Ramos (cell line): ENCODE data around the gene ERO1B.

Experiments used
- in situ Hi-C: fragments of 300-500 bp; cut with MboI; formaldehyde crosslinking; loops from one replicate; pipeline ENCODE4 v1.14.3; 2022; ENCODE audit warnings: low sequenced_read_pairs; ENCODE audit not compliant: unreplicated experiment

The ERO1B gene

DNA sequence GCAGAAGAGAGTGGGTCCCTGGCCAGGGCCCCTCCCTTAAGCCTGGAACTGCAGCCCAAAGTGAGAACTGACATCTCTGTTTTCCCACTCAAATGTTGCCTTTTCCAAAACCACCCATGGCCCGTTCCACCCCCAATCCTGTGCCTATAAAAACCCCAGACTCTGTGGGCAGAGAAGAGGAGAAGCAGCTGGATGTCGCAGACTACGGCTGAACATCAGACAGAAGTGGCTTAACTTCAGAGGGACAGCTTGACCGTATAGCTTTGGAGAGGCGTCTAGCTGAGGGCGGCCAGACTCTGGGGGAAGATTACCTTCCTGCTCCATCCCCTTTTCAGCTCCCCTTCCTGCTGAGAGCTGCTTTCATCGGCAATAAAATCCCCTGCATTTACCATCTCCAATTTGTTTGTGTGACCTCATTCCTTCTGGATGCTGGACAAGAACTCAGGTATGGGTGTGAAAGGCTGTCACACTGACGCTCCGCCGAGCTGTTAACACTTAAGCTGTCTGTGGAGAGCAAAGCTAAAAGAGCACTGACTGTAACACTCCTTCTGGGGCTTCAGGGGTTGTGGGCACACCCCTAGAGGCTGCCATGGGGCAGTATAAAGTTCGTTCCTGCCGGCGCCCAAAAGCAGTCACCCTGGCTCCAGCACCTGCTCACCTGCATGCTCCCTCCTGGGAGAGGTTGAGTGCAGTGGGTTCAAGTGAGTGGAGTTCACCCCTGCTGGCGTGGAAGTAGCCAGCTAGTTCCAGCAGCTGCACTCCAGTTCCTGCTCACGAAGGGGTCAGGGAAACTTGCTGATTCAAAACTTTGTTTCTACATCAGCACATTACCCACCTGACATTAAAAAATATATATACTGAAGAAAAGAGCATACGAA, 19.6 kb upstream of the ERO1B start:
- in situ Hi-C loops: loop anchor here (5.0 kb wide), 1 partner anchor 194 kb away; no protein-coding TSS in a partner anchor

- in situ Hi-C loops: no loop called here
These were observed 15.4 kb upstream of the ERO1B start for GRCh38 chr1:236297161-236297560.

GRCh38 chr1:236292425-236292824, 10.7 kb upstream of the ERO1B start:
- in situ Hi-C loops: no loop called here

GRCh38 chr1:236289492-236290131, 7.9 kb upstream of the ERO1B start:
- in situ Hi-C loops: no loop called here

DNA sequence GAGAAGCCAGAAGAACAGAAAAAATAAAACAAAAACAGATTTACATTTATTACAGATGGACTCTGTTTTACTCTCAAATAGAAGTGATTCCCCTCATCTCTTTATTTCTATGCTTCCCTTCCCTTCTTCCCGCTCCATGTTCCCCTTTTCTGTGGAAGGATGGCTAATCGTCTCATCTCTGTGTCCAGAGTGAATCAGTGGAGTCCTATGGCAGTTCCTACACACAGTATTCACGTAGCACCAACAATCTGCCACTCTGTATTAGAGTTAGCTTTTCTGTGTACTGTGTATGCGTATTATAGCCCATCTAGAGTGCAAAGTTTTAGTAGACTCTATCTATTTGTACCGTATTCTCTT, 6.8 kb upstream of the ERO1B start:
- in situ Hi-C loops: no loop called here

DNA sequence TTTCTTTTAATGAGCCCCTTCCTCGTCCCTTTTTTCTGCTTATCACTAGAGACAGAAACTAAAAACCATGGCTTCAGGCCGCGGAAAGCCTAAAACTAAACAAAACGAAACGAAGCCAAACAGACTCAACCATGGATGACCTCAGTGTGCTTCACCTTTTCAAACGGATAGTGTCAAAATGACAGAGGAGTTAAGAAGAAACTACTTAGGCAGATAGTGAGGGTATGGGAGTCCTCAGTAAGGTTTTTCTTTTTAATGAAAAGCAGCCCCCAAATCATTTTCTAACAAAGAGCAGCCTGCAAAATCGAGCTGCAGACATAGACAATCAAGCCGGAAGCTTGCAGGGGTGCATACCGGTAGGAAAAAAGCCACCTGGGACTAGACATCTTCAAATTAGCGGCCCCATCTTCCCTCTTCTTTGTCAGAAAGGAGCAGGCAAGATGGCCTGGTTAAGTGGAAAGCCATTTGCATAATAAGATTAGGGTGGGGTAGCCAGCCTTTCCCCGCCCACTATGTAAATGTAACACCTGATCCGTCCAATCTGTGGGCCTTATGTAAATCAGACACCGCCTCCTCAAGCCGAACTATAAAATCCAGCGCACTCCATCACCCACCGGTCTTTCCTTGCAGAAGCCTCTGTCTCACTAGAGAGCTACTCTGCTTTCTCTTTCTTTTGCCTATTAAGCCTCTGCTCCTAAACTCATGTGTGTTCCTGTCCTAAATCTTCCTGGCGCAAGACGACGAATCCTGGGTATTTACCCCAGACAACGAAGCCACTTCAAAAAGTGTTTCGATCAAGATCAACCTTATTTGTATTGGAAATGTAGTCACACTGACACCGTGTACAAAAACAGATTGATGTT, 6.2 kb upstream of the ERO1B start:
- in situ Hi-C loops: no loop called here

DNA sequence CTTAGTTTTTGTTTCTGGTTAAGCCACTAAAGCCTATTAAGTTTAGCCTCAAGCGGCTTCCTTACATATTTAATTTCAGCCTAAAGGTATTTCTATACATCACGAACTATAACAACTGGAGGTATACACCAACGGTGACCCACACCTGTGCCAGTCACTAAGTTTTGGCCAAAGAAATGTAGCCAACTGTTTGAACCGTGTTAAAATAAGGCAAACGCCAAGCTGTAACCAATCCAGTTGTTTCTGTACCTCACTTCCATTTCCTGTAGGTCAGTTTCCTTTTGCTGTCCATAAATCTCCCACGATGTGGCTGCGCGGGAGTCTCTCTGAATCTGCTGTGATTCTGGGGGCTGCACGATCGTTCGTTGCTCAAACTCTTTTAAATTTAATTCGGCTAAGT, 5.6 kb upstream of the ERO1B start:
- in situ Hi-C loops: no loop called here

- in situ Hi-C loops: no loop called here
These were observed 2.5 kb upstream of the ERO1B start for GRCh38 chr1:236284291-236284721.

- in situ Hi-C loops: no loop called here
These were observed 961 bp upstream of the ERO1B start for GRCh38 chr1:236282719-236283118.

GRCh38 chr1:236282425-236282716, 613 bp upstream of the ERO1B start:
- in situ Hi-C loops: no loop called here

DNA sequence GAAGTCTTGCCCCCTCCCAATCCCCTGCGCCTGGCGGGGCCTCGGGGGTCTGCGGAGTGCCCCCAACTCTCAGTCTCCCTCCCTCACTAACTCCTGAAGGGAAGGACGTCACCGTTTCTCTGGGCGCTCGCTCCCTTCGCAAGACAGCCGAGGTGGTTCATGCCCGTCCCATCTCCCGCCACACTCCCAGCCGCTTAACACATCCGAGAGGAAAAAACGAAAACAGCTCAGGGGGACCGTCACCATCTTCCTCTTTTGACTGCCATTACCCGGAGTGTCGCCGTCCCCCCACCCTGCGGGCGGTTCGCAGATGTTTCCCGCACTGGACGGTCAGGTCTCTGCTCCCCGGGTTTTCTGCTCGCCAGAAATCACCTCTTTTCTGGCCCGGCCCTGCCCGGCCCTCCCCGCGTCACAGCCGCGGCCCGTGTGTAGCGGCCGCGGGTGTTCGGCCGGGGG, 532 bp downstream of the ERO1B start:
- in situ Hi-C loops: no loop called here

- in situ Hi-C loops: no loop called here
These were observed 1.1 kb downstream of the ERO1B start for GRCh38 chr1:236280438-236281197.

- in situ Hi-C loops: no loop called here
These were observed 6.2 kb downstream of the ERO1B start for GRCh38 chr1:236275586-236275985.

GRCh38 chr1:236275061-236275460, 6.7 kb downstream of the ERO1B start:
- in situ Hi-C loops: no loop called here

GRCh38 chr1:236273358-236273757, 8.4 kb downstream of the ERO1B start:
- in situ Hi-C loops: no loop called here

DNA sequence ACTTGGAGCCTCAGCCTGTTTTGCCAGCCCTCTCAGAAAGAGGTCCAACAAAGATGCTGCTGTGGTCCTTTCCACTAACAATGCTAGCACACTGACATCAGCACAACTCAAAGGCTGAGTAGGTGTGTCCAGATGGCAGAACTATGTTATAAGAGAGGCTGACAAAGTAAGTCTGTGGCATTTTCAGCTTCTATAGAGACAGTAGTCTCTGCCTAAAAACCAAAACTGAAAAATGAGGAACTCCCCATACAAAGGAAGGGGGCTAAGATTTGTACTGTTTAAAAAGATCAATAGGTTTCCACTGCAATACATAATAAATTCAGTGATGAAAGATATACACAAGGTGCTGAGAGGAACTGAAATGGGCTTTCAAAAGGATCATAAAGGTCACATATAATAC, 12.3 kb downstream of the ERO1B start:
- in situ Hi-C loops: no loop called here

- in situ Hi-C loops: no loop called here
These were observed 19.9 kb downstream of the ERO1B start for GRCh38 chr1:236261898-236262297.

GRCh38 chr1:236261033-236261432, 20.7 kb downstream of the ERO1B start:
- in situ Hi-C loops: no loop called here

DNA sequence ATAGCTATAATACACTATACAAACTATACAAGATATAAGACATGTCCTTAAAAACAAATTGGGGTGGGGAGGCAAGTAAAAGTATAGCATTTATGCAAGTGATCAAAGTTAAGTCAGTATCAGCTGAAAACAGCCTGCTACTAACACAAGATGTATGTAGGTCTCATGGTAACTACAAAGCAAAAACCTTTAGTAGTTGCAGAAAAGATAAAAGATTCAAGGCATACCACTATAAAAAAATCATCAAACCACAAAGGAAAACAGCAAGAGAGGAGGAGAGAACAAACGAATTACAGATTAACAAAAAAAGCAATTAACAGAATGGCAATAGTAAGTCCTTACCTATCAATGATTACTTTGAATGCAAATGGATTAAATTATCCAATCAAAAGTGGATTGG, 22.7 kb downstream of the ERO1B start:
- in situ Hi-C loops: no loop called here

- in situ Hi-C loops: no loop called here
These were observed 23.6 kb downstream of the ERO1B start for GRCh38 chr1:236258114-236258622.
